GM12878 (cell line): ENCODE data around the gene YIPF6. TPM values are rescaled to one million over a fixed set of nuclear protein-coding genes. Genes with fewer than 3 reads are reported as not detected.

Experiments used
- ATAC-seq: fragments of 200-7000 bp; cut with Tn5 transposase; 3 replicates; pipeline ENCODE4 v1.9.1; 2020; ENCODE audit warnings: mild to moderate bottlenecking, moderate library complexity
- BruUV-seq: library from RNA; stranded (reverse); fragments of 400-500 nt; replicated peaks from 2 replicates; lab custom pipeline; 2021; lab: Mats Ljungman, UMichigan
- CTCF ChIA-PET: fragments of 300-600 bp; sonication (Branson Sonifier 250); formaldehyde crosslinking; extraction: SDS; loops from one replicate; lab custom pipeline; 2021; ENCODE audit warnings: inconsistent platforms; lab: Yijun Ruan, JAX
- POLR2A ChIA-PET: fragments of 350-600 bp; formaldehyde crosslinking; extraction: SDS; loops from one replicate; lab custom pipeline; 2021; ENCODE audit warnings: inconsistent platforms; lab: Charles Lee
- RAD21 ChIA-PET: fragments of 300-600 bp; sonication (Branson Sonifier 250); formaldehyde crosslinking; loops from one replicate; lab custom pipeline; 2023; ENCODE audit warnings: antibody characterized with exemption; ENCODE audit not compliant: unreplicated experiment; lab: Charles Lee
- SMC1A ChIA-PET: fragments of 300-600 bp; sonication (Branson Sonifier 250); formaldehyde crosslinking; loops from one replicate; lab custom pipeline; 2023; ENCODE audit not compliant: unreplicated experiment, uncharacterized antibody; lab: Charles Lee
- DNase-seq: peaks from one replicate; pipeline ENCODE4 v3.0.0-alpha.2; 2011; ENCODE audit warnings: low read depth, low spot score
- FAIRE-seq: peaks from 3 replicates; lab custom pipeline; 2011; peaks lifted over from hg19 to GRCh38; lab: Jason Lieb, UNC
- H2AFZ ChIP-seq: 2 replicates; pipeline ENCODE4 v1.6.0; 2011; ENCODE audit warnings: low read depth, low read length, control low read depth; ENCODE audit not compliant: control insufficient read depth
- H3K27ac ChIP-seq: 2 replicates; pipeline ENCODE4 v1.5.1; 2011; ENCODE audit warnings: control low read depth; ENCODE audit not compliant: control insufficient read depth, insufficient read depth
- H3K27me3 ChIP-seq, 2 experiments: replicated peaks in 1 of 2; 2 replicates each; pipeline versions ENCODE4 v1.6.0 to v1.6.1; 2011; ENCODE audit warnings: low read length in 1 of 2; ENCODE audit not compliant: control insufficient read depth in 2 of 2, insufficient read depth in 2 of 2
- H3K36me3 ChIP-seq, 2 experiments: 2 replicates each; pipeline ENCODE4 v1.5.1; 2011; ENCODE audit warnings: low read length in 1 of 2; ENCODE audit not compliant: control insufficient read depth in 2 of 2, insufficient read depth in 2 of 2
- H3K4me1 ChIP-seq: 2 replicates; pipeline ENCODE4 v1.6.1; 2011; ENCODE audit warnings: mild to moderate bottlenecking, low read length, moderate library complexity, mixed read lengths; ENCODE audit not compliant: control insufficient read depth, insufficient read depth
- H3K4me2 ChIP-seq: 2 replicates; pipeline ENCODE4 v1.6.0; 2011; ENCODE audit warnings: control low read depth; ENCODE audit not compliant: control insufficient read depth, insufficient read depth
- H3K4me3 ChIP-seq: fragments of 200-600 bp; sonication (generic); 2 replicates; pipeline ENCODE4 v1.5.1; 2016
- H3K79me2 ChIP-seq: 2 replicates; pipeline ENCODE4 v1.6.0; 2011; ENCODE audit warnings: low read length; ENCODE audit not compliant: control insufficient read depth, insufficient read depth
- H3K9ac ChIP-seq: 2 replicates; pipeline ENCODE4 v1.8.0; 2011; ENCODE audit warnings: low read length, control low read depth, mixed read lengths; ENCODE audit not compliant: control insufficient read depth, insufficient read depth
- H3K9me3 ChIP-seq: replicated peaks from 3 replicates; pipeline ENCODE4 v1.5.1; 2011; ENCODE audit warnings: mild to moderate bottlenecking, low read length; ENCODE audit not compliant: control insufficient read depth, insufficient read depth
- H4K20me1 ChIP-seq: 2 replicates; pipeline ENCODE4 v1.6.0; 2011; ENCODE audit not compliant: control insufficient read depth, insufficient read depth
- ASH2L ChIP-seq: fragments of 300-600, 200-600 bp; sonication (generic); IDR thresholded peaks from 2 replicates; pipeline ENCODE4 v1.6.1; 2017; ENCODE audit warnings: low read depth, mild to moderate bottlenecking, borderline replicate concordance
- BMI1 ChIP-seq: fragments of 450-650 bp; IDR thresholded peaks from 2 replicates; pipeline ENCODE4 v1.6.1; 2016; ENCODE audit warnings: mild to moderate bottlenecking, moderate library complexity, borderline replicate concordance
- BRCA1 ChIP-seq: IDR thresholded peaks from 2 replicates; pipeline ENCODE4 v1.6.1; 2011; ENCODE audit warnings: low read depth, low read length, improper control_type of control experiment
- CREB1 ChIP-seq: IDR thresholded peaks from 2 replicates; pipeline ENCODE4 v1.6.1; 2012; ENCODE audit warnings: low read depth, mild to moderate bottlenecking, inconsistent platforms
- E2F8 ChIP-seq: fragments of 450-650 bp; IDR thresholded peaks from 2 replicates; pipeline ENCODE4 v1.6.1; 2018; ENCODE audit warnings: mild to moderate bottlenecking, low read depth, moderate library complexity; ENCODE audit not compliant: partially characterized antibody
- GABPA ChIP-seq: IDR thresholded peaks from 2 replicates; pipeline ENCODE4 v1.6.1; 2014; ENCODE audit warnings: antibody characterized with exemption, low read depth, mild to moderate bottlenecking, inconsistent platforms
- NR2C2 ChIP-seq: IDR thresholded peaks from 2 replicates; pipeline ENCODE4 v1.6.1; 2011; ENCODE audit warnings: borderline replicate concordance, low read depth; ENCODE audit not compliant: control insufficient read depth, insufficient read length
- RAD21 ChIP-seq: IDR thresholded peaks from 2 replicates; pipeline ENCODE4 v1.6.1; 2011; ENCODE audit warnings: mild to moderate bottlenecking, low read depth, low read length, moderate library complexity; ENCODE audit not compliant: insufficient read depth
- STAT1 ChIP-seq: fragments of 450-650 bp; conservative IDR thresholded peaks from 2 replicates; pipeline ENCODE4 v1.6.1; 2014; ENCODE audit warnings: antibody characterized with exemption, mild to moderate bottlenecking
- ZBTB33 ChIP-seq: fragments of 450-650 bp; IDR thresholded peaks from 2 replicates; pipeline ENCODE4 v1.6.1; 2017; ENCODE audit warnings: mild to moderate bottlenecking
- ZNF592 ChIP-seq: fragments of 450-650 bp; IDR thresholded peaks from 2 replicates; pipeline ENCODE4 v1.6.1; 2017; ENCODE audit warnings: mild to moderate bottlenecking, moderate library complexity
- in situ Hi-C: fragments of 300-500 bp; cut with MboI; formaldehyde crosslinking; loops from 9 replicates; pipeline ENCODE4 v1.14.3; 2018; ENCODE audit warnings: mixed read lengths
- intact Hi-C: fragments of 100-400 bp; cut with micrococcal nuclease; formaldehyde crosslinking; loops from one replicate; pipeline ENCODE4 v1.14.2; 2022; ENCODE audit not compliant: unreplicated experiment
- polyA plus RNA-seq, 11 experiments: library from polyadenylated mRNA; depleted of rRNA in 4 of 11; unstranded in 6 of 11; stranded (reverse) in 5 of 11; fragments of >200 nt; fragmentation: Nextera tagmentation in 4 of 11; fragmentation: Illumina TruSeq in 1 of 11; extraction: Ambion mirVana in 4 of 11; extraction: Trizol in 1 of 11; gene quantifications; 1 replicate in 1 of 11; 2 replicates in 10 of 11; pipeline versions ENCODE4 v1.2.1 to v1.2.3, GENCODE V29; 2011 to 2016; ENCODE audit warnings: inconsistent platforms in 2 of 11, missing spikeins in 2 of 11, low read depth in 1 of 11
- total RNA-seq, 4 experiments: library from RNA; depleted of rRNA in 3 of 4; stranded (reverse); fragments of >200 nt in 3 of 4; fragmentation: Illumina TruSeq in 1 of 4; extraction: Trizol in 1 of 4; gene quantifications; 2 replicates each; pipeline versions ENCODE4 v1.2.1 to v1.2.3, GENCODE V29; 2013 to 2021
- TF ChIP-seq, protein P1 (sequence below): fragments of 450-650 bp; IDR thresholded peaks from 2 replicates; pipeline ENCODE4 v1.6.1; 2017; ENCODE audit warnings: mild to moderate bottlenecking, moderate library complexity

Gene YIPF6
- total and polyA plus RNA-seq, 10 of the 15 experiments (the other 5 are each of a cell fraction or from before 2014, with no cell fraction given): 5.9 to 23.1 (median 12.2) TPM

- Histone ChIP-seq H3K4me1 (no peaks in the 10 kb centered on the region), H3K4me3 (no peak overlapping the region), H3K9me3 (no peaks in the 10 kb centered on the region), H2AFZ (no peak overlapping the region), H3K27ac (no peak overlapping the region), H3K36me3 (no peaks in the 10 kb centered on the region), H3K4me2 (no peak overlapping the region), H3K27me3 (no peaks in the 10 kb centered on the region), H3K9ac (no peak overlapping the region), H3K79me2 (no peaks in the 10 kb centered on the region), H4K20me1 (no peaks in the 10 kb centered on the region)
- CTCF ChIA-PET: no interaction called here
- DNase-seq (no peak), FAIRE-seq (no peak), ATAC-seq (no peak)
- in situ Hi-C loops: loop anchor here (10.0 kb wide), 1 partner anchor 267 kb away; no protein-coding TSS in a partner anchor
- BruUV-seq: no TSS peak
- POLR2A ChIA-PET: no interaction called here
- intact Hi-C loops: loop anchor here (10.0 kb wide), 1 partner anchor 1857 kb away; no protein-coding TSS in a partner anchor
- SMC1A ChIA-PET: no interaction called here
- RAD21 ChIA-PET: no interaction called here
- no peak for TF ChIP-seq BMI1
- no peak for TF ChIP-seq ZNF592
- TF ChIP-seq CREB1: no peak
- TF ChIP-seq NR2C2: no peak
- TF ChIP-seq RAD21: no peak
- no peak for TF ChIP-seq ZBTB33
- no peak for TF ChIP-seq BRCA1
- TF ChIP-seq E2F8: no peak
- TF ChIP-seq GABPA: no peak
- no peak for TF ChIP-seq STAT1
- TF ChIP-seq ASH2L: no peak
- TF ChIP-seq, protein P1, sequence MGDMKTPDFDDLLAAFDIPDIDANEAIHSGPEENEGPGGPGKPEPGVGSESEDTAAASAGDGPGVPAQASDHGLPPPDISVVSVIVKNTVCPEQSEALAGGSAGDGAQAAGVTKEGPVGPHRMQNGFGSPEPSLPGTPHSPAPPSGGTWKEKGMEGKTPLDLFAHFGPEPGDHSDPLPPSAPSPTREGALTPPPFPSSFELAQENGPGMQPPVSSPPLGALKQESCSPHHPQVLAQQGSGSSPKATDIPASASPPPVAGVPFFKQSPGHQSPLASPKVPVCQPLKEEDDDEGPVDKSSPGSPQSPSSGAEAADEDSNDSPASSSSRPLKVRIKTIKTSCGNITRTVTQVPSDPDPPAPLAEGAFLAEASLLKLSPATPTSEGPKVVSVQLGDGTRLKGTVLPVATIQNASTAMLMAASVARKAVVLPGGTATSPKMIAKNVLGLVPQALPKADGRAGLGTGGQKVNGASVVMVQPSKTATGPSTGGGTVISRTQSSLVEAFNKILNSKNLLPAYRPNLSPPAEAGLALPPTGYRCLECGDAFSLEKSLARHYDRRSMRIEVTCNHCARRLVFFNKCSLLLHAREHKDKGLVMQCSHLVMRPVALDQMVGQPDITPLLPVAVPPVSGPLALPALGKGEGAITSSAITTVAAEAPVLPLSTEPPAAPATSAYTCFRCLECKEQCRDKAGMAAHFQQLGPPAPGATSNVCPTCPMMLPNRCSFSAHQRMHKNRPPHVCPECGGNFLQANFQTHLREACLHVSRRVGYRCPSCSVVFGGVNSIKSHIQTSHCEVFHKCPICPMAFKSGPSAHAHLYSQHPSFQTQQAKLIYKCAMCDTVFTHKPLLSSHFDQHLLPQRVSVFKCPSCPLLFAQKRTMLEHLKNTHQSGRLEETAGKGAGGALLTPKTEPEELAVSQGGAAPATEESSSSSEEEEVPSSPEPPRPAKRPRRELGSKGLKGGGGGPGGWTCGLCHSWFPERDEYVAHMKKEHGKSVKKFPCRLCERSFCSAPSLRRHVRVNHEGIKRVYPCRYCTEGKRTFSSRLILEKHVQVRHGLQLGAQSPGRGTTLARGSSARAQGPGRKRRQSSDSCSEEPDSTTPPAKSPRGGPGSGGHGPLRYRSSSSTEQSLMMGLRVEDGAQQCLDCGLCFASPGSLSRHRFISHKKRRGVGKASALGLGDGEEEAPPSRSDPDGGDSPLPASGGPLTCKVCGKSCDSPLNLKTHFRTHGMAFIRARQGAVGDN: no peak
Measured at GRCh38 chrX:68461576-68461975, 37.3 kb upstream of the YIPF6 start.
